Left lung (tissue), 10 donors: ENCODE data around the gene CHRNA5. TPM values are rescaled to one million over a fixed set of nuclear protein-coding genes. Genes with fewer than 3 reads are reported as not detected.

Experiments used
- ATAC-seq: fragments of 200-7000 bp; cut with Tn5 transposase; one replicate; pipeline ENCODE4 v1.9.1; 2020; ENCODE audit warnings: moderate library complexity
- DNase-seq, 4 donors: peaks; one replicate each; pipeline ENCODE4 v3.0.0-alpha.2; 2013 to 2020
- H3K27ac ChIP-seq, 2 donors: fragments of 200-600 bp; sonication (generic) in 1 of 2; one replicate each; pipeline versions ENCODE4 v1.5.0 to v1.8.0; 2020 to 2021
- H3K27me3 ChIP-seq, 2 donors: fragments of 200-600 bp; sonication (generic) in 1 of 2; one replicate each; pipeline versions ENCODE4 v1.5.0 to v1.8.0; 2020 to 2021
- H3K36me3 ChIP-seq, 2 donors: fragments of 200-600 bp; sonication (generic) in 1 of 2; one replicate each; pipeline versions ENCODE4 v1.5.0 to v1.8.0; 2020 to 2021
- H3K4me1 ChIP-seq, 2 donors: fragments of 200-600 bp; one replicate each; pipeline ENCODE4 v1.8.0; 2021
- H3K4me3 ChIP-seq, 2 donors: fragments of 200-600 bp; sonication (generic) in 1 of 2; one replicate each; pipeline versions ENCODE4 v1.5.0 to v1.8.0; 2020 to 2021; ENCODE audit warnings: mild to moderate bottlenecking in 1 of 2
- H3K9me3 ChIP-seq, 2 donors: fragments of 200-600 bp; sonication (generic) in 1 of 2; one replicate each; pipeline versions ENCODE4 v1.5.0 to v1.8.0; 2020 to 2021
- CTCF ChIP-seq, 2 donors: fragments of 200-600 bp; sonication (generic) in 1 of 2; IDR thresholded peaks; one replicate each; pipeline versions ENCODE4 v1.5.0 to v1.8.0; 2021; ENCODE audit warnings: antibody characterized with exemption in 2 of 2
- intact Hi-C, 2 donors: fragments of 100-400 bp; cut with DNase I; formaldehyde crosslinking; loops; one replicate each; pipeline versions ENCODE4 v1.11.2 to v1.14.2; 2022
- polyA plus RNA-seq, 6 donors: library from polyadenylated mRNA; unstranded; fragments of 120-200 nt; gene quantifications; one replicate each; pipeline ENCODE4 v1.2.1, GENCODE V29; 2013; ENCODE audit not compliant: insufficient read length in 6 of 6
- total RNA-seq, 2 donors: library from RNA; stranded (reverse); fragmentation: NEBNext Ultra II Directional; extraction: Animal tissue kit (Norgen Biotek cat#: 25700); gene quantifications; one replicate each; pipeline ENCODE4 v1.2.1, GENCODE V29; 2021
- donor health status: DM: no; HTN: yes; CAD: no.
- donor health status: DM: no; HTN: no; CAD: no.

CHRNA5 gene
- total and polyA plus RNA-seq, 8 donors, result 1.1 to 2.7 (median 1.9) TPM

GRCh38 chr15:78633348-78633747 is 68.0 kb downstream of the CHRNA5 start:
- ATAC-seq (no peak), DNase-seq (no peak)
- no peaks in the 10 kb centered on the region for H3K4me1 ChIP-seq
- no peaks in the 10 kb centered on the region for H3K36me3 ChIP-seq
- H3K27me3 ChIP-seq, result peaks cover 0 to 12% of the 10 kb centered on the region in 2 donors
- no peak for TF ChIP-seq CTCF (IDR thresholded peaks at IDR 0.05)
- intact Hi-C loops, result no loop called here
- H3K4me3 ChIP-seq, result no peak overlapping the region
- no peak overlapping the region for H3K27ac ChIP-seq
- H3K9me3 ChIP-seq, result peaks cover 0 to 14% of the 10 kb centered on the region in 2 donors

GRCh38 chr15:78634210-78635145 is 69.2 kb downstream of the CHRNA5 start:
- Histone ChIP-seq H3K4me1 (no peaks in the 10 kb centered on the region), H3K4me3 (no peak overlapping the region), H3K27ac (no peak overlapping the region), H3K9me3 (peaks cover 0 to 14% of the 10 kb centered on the region in 2 donors), H3K36me3 (no peaks in the 10 kb centered on the region), H3K27me3 (peaks cover 0 to 2% of the 10 kb centered on the region in 2 donors)
- no peak for DNase-seq
- TF ChIP-seq CTCF (IDR thresholded peaks at IDR 0.05), result no peak
- no peak for ATAC-seq
- intact Hi-C loops, result loop anchor here in 1 of 2 donors (5.0 kb wide), 1 partner anchor 73 kb away; no protein-coding TSS in a partner anchor

- peaks cover 0 to 9% of the 10 kb centered on the region in 2 donors for H3K27me3 ChIP-seq
- intact Hi-C loops, result loop anchor here in 1 of 2 donors (5.0 kb wide), 1 partner anchor 72 kb away; no protein-coding TSS in a partner anchor
- peaks cover under 1% of the 10 kb centered on the region in 2 donors for H3K4me1 ChIP-seq
- no peak overlapping the region for H3K4me3 ChIP-seq
- peaks cover 0 to 14% of the 10 kb centered on the region in 2 donors for H3K9me3 ChIP-seq
- DNase-seq (no peak), ATAC-seq (no peak)
- no peak for TF ChIP-seq CTCF (IDR thresholded peaks at IDR 0.05)
- H3K36me3 ChIP-seq, result no peaks in the 10 kb centered on the region
- no peak overlapping the region for H3K27ac ChIP-seq
Measured at GRCh38 chr15:78635346-78635745, 70.0 kb downstream of the CHRNA5 start.

GRCh38 chr15:78636378-78636859 is 71.1 kb downstream of the CHRNA5 start:
- no peak overlapping the region for H3K4me3 ChIP-seq
- H3K4me1 ChIP-seq, result peaks cover 5 to 8% of the 10 kb centered on the region in 2 donors
- peaks cover 0 to 19% of the 10 kb centered on the region in 2 donors for H3K27me3 ChIP-seq
- ATAC-seq (no peak), DNase-seq (no peak)
- no peak for TF ChIP-seq CTCF (IDR thresholded peaks at IDR 0.05)
- intact Hi-C loops, result loop anchor here in 1 of 2 donors (5.0 kb wide), 1 partner anchor 71 kb away; no protein-coding TSS in a partner anchor
- no peak overlapping the region for H3K27ac ChIP-seq
- H3K9me3 ChIP-seq, result peaks cover 0 to 14% of the 10 kb centered on the region in 2 donors
- no peaks in the 10 kb centered on the region for H3K36me3 ChIP-seq
